NB4 (cell line): ENCODE data around the gene FLT4.

ENCODE experiments used
- POLR2A ChIP-seq: IDR thresholded peaks from 2 replicates; pipeline ENCODE4 v1.6.1; 2011; ENCODE audit warnings: mild to moderate bottlenecking; ENCODE audit not compliant: insufficient read length; ENCODE audit errors: extremely low read depth
- TF ChIP-seq, protein P1 (sequence below): IDR thresholded peaks from one replicate; pipeline ENCODE4 v1.5.1; 2012; ENCODE audit warnings: low read depth, low read length
- TF ChIP-seq, protein P2 (sequence below): IDR thresholded peaks from 2 replicates; pipeline ENCODE4 v1.6.1; 2011; ENCODE audit warnings: low read depth, low read length

GRCh38 chr5:180618829-180619562 lies 30.4 kb downstream of the FLT4 start:
- TF ChIP-seq, protein P1, sequence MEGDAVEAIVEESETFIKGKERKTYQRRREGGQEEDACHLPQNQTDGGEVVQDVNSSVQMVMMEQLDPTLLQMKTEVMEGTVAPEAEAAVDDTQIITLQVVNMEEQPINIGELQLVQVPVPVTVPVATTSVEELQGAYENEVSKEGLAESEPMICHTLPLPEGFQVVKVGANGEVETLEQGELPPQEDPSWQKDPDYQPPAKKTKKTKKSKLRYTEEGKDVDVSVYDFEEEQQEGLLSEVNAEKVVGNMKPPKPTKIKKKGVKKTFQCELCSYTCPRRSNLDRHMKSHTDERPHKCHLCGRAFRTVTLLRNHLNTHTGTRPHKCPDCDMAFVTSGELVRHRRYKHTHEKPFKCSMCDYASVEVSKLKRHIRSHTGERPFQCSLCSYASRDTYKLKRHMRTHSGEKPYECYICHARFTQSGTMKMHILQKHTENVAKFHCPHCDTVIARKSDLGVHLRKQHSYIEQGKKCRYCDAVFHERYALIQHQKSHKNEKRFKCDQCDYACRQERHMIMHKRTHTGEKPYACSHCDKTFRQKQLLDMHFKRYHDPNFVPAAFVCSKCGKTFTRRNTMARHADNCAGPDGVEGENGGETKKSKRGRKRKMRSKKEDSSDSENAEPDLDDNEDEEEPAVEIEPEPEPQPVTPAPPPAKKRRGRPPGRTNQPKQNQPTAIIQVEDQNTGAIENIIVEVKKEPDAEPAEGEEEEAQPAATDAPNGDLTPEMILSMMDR, result no peak
- no peak for TF ChIP-seq POLR2A
- TF ChIP-seq, protein P2, sequence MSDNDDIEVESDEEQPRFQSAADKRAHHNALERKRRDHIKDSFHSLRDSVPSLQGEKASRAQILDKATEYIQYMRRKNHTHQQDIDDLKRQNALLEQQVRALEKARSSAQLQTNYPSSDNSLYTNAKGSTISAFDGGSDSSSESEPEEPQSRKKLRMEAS, result no peak
